ENCODE data around the gene HS3ST1. TPM values are rescaled to one million over a fixed set of nuclear protein-coding genes. Genes with fewer than 3 reads are reported as not detected.

Gene HS3ST1
- 2.3 and 6.5 TPM in 2 replicates for total RNA-seq

DNA sequence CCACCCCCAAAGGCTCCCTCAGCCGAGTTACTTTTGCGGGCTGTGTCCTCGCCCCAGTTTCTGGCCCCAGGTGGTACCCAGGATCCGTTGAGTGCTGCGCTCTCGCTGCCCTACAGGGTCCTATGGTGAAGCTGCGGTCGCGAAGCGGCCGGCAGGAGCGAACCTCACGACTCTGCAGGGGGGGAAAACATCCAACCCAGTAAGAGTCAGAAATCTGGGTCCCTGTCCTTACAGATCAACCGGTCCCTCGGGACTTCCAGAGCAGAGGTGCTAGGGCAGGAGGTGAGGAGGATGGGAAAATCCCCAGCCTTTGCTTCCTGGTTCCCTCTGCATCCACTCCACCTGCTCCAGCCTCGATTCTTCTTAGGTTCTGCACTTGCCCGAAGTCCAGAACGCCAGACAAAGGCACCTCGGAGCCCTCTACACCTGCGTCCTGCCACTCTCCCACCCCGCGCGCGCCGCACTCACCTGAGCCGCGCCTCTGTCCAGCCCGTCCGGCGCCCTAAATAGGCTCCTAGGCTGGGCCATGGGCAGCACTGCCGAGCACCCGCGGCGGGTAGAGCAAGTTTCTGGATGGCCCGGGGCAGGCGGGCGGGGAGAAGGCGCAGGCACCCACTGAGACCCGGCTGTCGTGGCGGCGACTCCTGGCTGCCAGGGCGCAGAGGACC lies at the start of gene HS3ST1:
HS3ST1 (minus strand) TSS at position 664 of the 668 bp plus-strand sequence. CDS start 28,889 bp downstream, outside the sequence.

